Neural cell (in vitro differentiated cells): ENCODE measurements around the gene GALNT10. TPM values are rescaled to one million over a fixed set of nuclear protein-coding genes. Genes with fewer than 3 reads are reported as not detected.

Source experiments
- H2AFZ ChIP-seq: fragments of 200-600, 300-800 bp; sonication (generic), shearing (Covaris generic); 2 replicates; pipeline ENCODE4 v1.6.0; 2014; ENCODE audit warnings: low read depth, mild to moderate bottlenecking, antibody characterized with exemption, low read length, moderate library complexity
- H3F3A ChIP-seq: fragments of 200-600 bp; shearing (Covaris generic); 2 replicates; pipeline ENCODE4 v1.6.1; 2016; ENCODE audit warnings: mild to moderate bottlenecking, moderate library complexity, mixed read lengths, antibody characterized with exemption, low read length; ENCODE audit not compliant: insufficient read depth, poor library complexity, severe bottlenecking
- H3K27ac ChIP-seq: fragments of 200-600, 300-800 bp; sonication (generic), shearing (Covaris generic); 2 replicates; pipeline ENCODE4 v1.5.1; 2014; ENCODE audit warnings: mild to moderate bottlenecking, low read length, moderate library complexity
- H3K27me3 ChIP-seq: fragments of 300-800, 200-600 bp; sonication (generic), shearing (Covaris generic); 2 replicates; pipeline ENCODE4 v1.6.0; 2014; ENCODE audit warnings: mild to moderate bottlenecking, low read depth, low read length, moderate library complexity; ENCODE audit not compliant: insufficient read depth
- H3K36me3 ChIP-seq: fragments of 300-800, 200-600 bp; sonication (generic), shearing (Covaris generic); 2 replicates; pipeline ENCODE4 v1.5.1; 2014; ENCODE audit warnings: mild to moderate bottlenecking, antibody characterized with exemption, low read length, moderate library complexity; ENCODE audit not compliant: insufficient read depth
- H3K4me2 ChIP-seq: fragments of 300-800, 200-600 bp; sonication (generic), shearing (Covaris generic); 2 replicates; pipeline ENCODE4 v1.6.0; 2014; ENCODE audit warnings: mild to moderate bottlenecking, low read length
- H3K4me3 ChIP-seq: fragments of 300-800, 200-600 bp; sonication (generic), shearing (Covaris generic); 2 replicates; pipeline ENCODE4 v1.5.1; 2014; ENCODE audit warnings: mild to moderate bottlenecking, low read length, moderate library complexity
- H3K79me2 ChIP-seq: fragments of 200-600 bp; shearing (Covaris generic); replicated peaks from 2 replicates; pipeline ENCODE4 v1.6.0; 2014; ENCODE audit warnings: mild to moderate bottlenecking, low read length, moderate library complexity; ENCODE audit not compliant: insufficient read depth
- H3K9ac ChIP-seq: fragments of 300-800, 200-600 bp; sonication (generic), shearing (Covaris generic); 2 replicates; pipeline ENCODE4 v1.6.1; 2016; ENCODE audit warnings: mild to moderate bottlenecking, low read length, mixed read lengths
- H3K9me2 ChIP-seq: fragments of 200-600 bp; shearing (Covaris generic); 2 replicates; pipeline ENCODE4 v1.6.1; 2016; ENCODE audit warnings: mild to moderate bottlenecking, low read length, mixed read lengths; ENCODE audit not compliant: insufficient read depth
- H3K9me3 ChIP-seq: fragments of 200-600, 300-800 bp; sonication (generic), shearing (Covaris generic); 2 replicates; pipeline ENCODE4 v1.6.1; 2016; ENCODE audit warnings: mild to moderate bottlenecking, mixed run types, low read length, moderate library complexity, mixed read lengths
- H4K20me1 ChIP-seq: fragments of 200-600 bp; shearing (Covaris generic); 2 replicates; pipeline ENCODE4 v1.6.1; 2016; ENCODE audit warnings: mild to moderate bottlenecking, mixed run types; ENCODE audit not compliant: insufficient read depth
- CTCF ChIP-seq: fragments of 450-650 bp; IDR thresholded peaks from 2 replicates; pipeline ENCODE4 v1.5.1; 2014; ENCODE audit warnings: antibody characterized with exemption, mild to moderate bottlenecking, moderate library complexity; ENCODE audit not compliant: poor library complexity, severe bottlenecking
- EP300 ChIP-seq: fragments of 450-650 bp; conservative IDR thresholded peaks from 2 replicates; pipeline ENCODE4 v1.6.1; 2014; ENCODE audit warnings: antibody characterized with exemption, mild to moderate bottlenecking, moderate library complexity; ENCODE audit not compliant: poor library complexity, severe bottlenecking
- EZH2 ChIP-seq: fragments of 200-600, 300-800 bp; shearing (Covaris generic), sonication (generic); IDR thresholded peaks from 2 replicates; pipeline ENCODE4 v1.6.1; 2014; ENCODE audit warnings: antibody characterized with exemption, low read length, borderline replicate concordance, mild to moderate bottlenecking; ENCODE audit not compliant: insufficient read depth, poor library complexity, severe bottlenecking
- MXI1 ChIP-seq: fragments of 450-650 bp; conservative IDR thresholded peaks from 2 replicates; pipeline ENCODE4 v1.6.1; 2014; ENCODE audit warnings: antibody characterized with exemption, mild to moderate bottlenecking; ENCODE audit not compliant: poor library complexity, severe bottlenecking
- POLR2AphosphoS5 ChIP-seq: IDR thresholded peaks from 2 replicates; pipeline ENCODE4 v1.6.1; 2012
- RAD21 ChIP-seq: fragments of 450-650 bp; conservative IDR thresholded peaks from 2 replicates; pipeline ENCODE4 v1.6.1; 2014; ENCODE audit warnings: antibody characterized with exemption, mild to moderate bottlenecking, moderate library complexity
- REST ChIP-seq: IDR thresholded peaks from 2 replicates; pipeline ENCODE4 v1.6.1; 2012; ENCODE audit warnings: borderline replicate concordance
- SMC3 ChIP-seq: fragments of 450-650 bp; conservative IDR thresholded peaks from 2 replicates; pipeline ENCODE4 v1.6.1; 2014; ENCODE audit warnings: antibody characterized with exemption, mild to moderate bottlenecking, moderate library complexity; ENCODE audit not compliant: poor library complexity
- TAF1 ChIP-seq: IDR thresholded peaks from 2 replicates; pipeline ENCODE4 v1.6.1; 2012; ENCODE audit warnings: low read depth
- polyA plus RNA-seq: library from polyadenylated mRNA; depleted of rRNA; stranded (reverse); fragments of >200 nt; gene quantifications from 2 replicates; pipeline ENCODE4 v1.2.3, GENCODE V29; 2014

The GALNT10 gene
- polyA plus RNA-seq, 1 donor from 2014 or later, result 3.1 TPM

- H3K36me3 ChIP-seq, result no peaks in the 10 kb centered on the region
- no peaks in the 10 kb centered on the region for H3K9me2 ChIP-seq
- H4K20me1 ChIP-seq, result no peaks in the 10 kb centered on the region
- no peak overlapping the region for H3K9ac ChIP-seq
- no peaks in the 10 kb centered on the region for H3K79me2 ChIP-seq
- no peaks in the 10 kb centered on the region for H3K9me3 ChIP-seq
- no peak overlapping the region for H3K4me3 ChIP-seq
- no peaks in the 10 kb centered on the region for H3K27me3 ChIP-seq
- TF ChIP-seq EZH2 (no peak), TAF1 (no peak), REST (no peak), RAD21 (no peak), CTCF (no peak), EP300 (no peak), POLR2AphosphoS5 (no peak), SMC3 (no peak), MXI1 (no peak)
- no peak overlapping the region for H3K4me2 ChIP-seq
- no peaks in the 10 kb centered on the region for H3F3A ChIP-seq
- H3K27ac ChIP-seq, result no peak overlapping the region
- no peak overlapping the region for H2AFZ ChIP-seq
Measured at GRCh38 chr5:154196281-154196680, 5.7 kb downstream of the GALNT10 start.

GRCh38 chr5:154196955-154197652, 6.6 kb downstream of the GALNT10 start:
- Histone ChIP-seq H3K9me2 (no peaks in the 10 kb centered on the region), H2AFZ (no peak overlapping the region), H3K79me2 (no peaks in the 10 kb centered on the region), H3K9me3 (no peaks in the 10 kb centered on the region), H3K27ac (no peak overlapping the region), H3K36me3 (no peaks in the 10 kb centered on the region), H3K4me3 (no peak overlapping the region), H3K27me3 (no peaks in the 10 kb centered on the region), H3F3A (no peaks in the 10 kb centered on the region), H4K20me1 (no peaks in the 10 kb centered on the region), H3K4me2 (no peak overlapping the region), H3K9ac (no peak overlapping the region)
- peak; percentile 82 for TF ChIP-seq SMC3
- TF ChIP-seq EP300, result no peak
- peak; percentile 77 for TF ChIP-seq CTCF
- no peak for TF ChIP-seq POLR2AphosphoS5
- no peak for TF ChIP-seq MXI1
- TF ChIP-seq RAD21, result peak; percentile 71
- no peak for TF ChIP-seq REST
